Osteocyte (in vitro differentiated cells): ENCODE results near the gene IL3RA. TPM values are rescaled to one million over a fixed set of nuclear protein-coding genes. Genes with fewer than 3 reads are reported as not detected.
"Not testable (repeated sequence)": the region's sequence is repeated elsewhere in the genome, so short reads cannot be mapped to it uniquely, and the experiment has no call there.

ENCODE experiments used
- DNase-seq: peaks from one replicate; pipeline ENCODE4 v3.0.0; 2021; ENCODE audit warnings: mixed read lengths; ENCODE audit not compliant: unreplicated experiment; ENCODE audit errors: extremely low spot score
- H3K27ac Mint-ChIP-seq: one replicate; pipeline ENCODE4 v1.8.0; 2021; ENCODE audit warnings: mild to moderate bottlenecking, mixed read lengths; ENCODE audit not compliant: unreplicated experiment
- H3K27me3 Mint-ChIP-seq: one replicate; pipeline ENCODE4 v1.8.0; 2021; ENCODE audit warnings: mixed read lengths; ENCODE audit not compliant: unreplicated experiment
- H3K36me3 Mint-ChIP-seq: one replicate; pipeline ENCODE4 v1.8.0; 2021; ENCODE audit warnings: mixed read lengths; ENCODE audit not compliant: unreplicated experiment
- H3K4me1 Mint-ChIP-seq: one replicate; pipeline ENCODE4 v1.8.0; 2021; ENCODE audit warnings: mixed read lengths; ENCODE audit not compliant: unreplicated experiment
- H3K4me3 Mint-ChIP-seq: one replicate; pipeline ENCODE4 v1.8.0; 2021; ENCODE audit warnings: mild to moderate bottlenecking, moderate library complexity, mixed read lengths; ENCODE audit not compliant: unreplicated experiment
- H3K9me3 Mint-ChIP-seq: one replicate; pipeline ENCODE4 v1.8.0; 2021; ENCODE audit warnings: mixed read lengths; ENCODE audit not compliant: unreplicated experiment
- total RNA-seq: library from RNA; stranded (reverse); gene quantifications from 2 replicates; pipeline ENCODE4 v1.2.1, GENCODE V29; 2021
- TF ChIP-seq, protein P1 (sequence below): fragments of 200-600 bp; sonication (generic); IDR thresholded peaks from 2 replicates; pipeline ENCODE4 v1.5.0; 2021; ENCODE audit warnings: antibody characterized with exemption, mild to moderate bottlenecking, moderate library complexity

The IL3RA gene
- total RNA-seq, 1 donor from 2014 or later, result 0.24 TPM

DNA sequence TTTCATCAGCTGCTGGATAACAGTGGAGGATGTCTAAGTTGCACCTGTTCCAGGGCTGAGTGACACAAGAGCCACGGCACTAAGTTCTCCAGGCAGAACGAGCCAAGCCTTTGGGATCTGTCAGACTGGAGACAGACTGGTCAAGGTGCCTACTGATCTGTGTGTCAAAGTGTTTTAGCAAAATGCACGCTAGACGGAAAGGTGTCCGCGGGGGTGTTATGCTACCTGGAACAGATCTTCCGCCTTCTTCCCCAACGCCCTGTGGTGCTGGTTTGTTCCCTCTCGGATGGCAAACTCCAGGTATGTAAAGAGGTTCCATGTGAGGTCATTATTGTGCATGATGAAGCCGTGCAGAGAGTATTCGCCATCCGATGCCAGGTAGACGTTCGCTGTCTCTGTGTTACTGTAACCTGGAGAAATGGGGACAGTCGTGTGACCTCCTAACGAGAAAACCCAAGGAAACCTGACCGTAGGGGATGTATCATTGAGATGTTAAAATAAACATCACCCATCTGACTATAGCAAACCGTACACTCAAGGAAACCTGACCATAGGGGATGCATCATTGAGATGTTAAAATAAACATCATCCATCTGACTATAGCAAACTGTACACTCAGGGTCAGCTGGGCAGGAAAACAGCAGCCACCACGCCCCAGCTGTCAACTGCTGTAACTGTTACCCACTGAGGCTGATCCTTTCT is 85.0 kb downstream of the IL3RA start:
- Mint-ChIP-seq H3K9me3 (peaks cover 5% of the 10 kb centered on the region), H3K4me1 (no peaks in the 10 kb centered on the region), H3K27me3 (no peaks in the 10 kb centered on the region), H3K36me3 (peaks cover 32% of the 10 kb centered on the region), H3K27ac (no peak overlapping the region), H3K4me3 (no peak overlapping the region)
- no peak for DNase-seq
- TF ChIP-seq, protein P1, sequence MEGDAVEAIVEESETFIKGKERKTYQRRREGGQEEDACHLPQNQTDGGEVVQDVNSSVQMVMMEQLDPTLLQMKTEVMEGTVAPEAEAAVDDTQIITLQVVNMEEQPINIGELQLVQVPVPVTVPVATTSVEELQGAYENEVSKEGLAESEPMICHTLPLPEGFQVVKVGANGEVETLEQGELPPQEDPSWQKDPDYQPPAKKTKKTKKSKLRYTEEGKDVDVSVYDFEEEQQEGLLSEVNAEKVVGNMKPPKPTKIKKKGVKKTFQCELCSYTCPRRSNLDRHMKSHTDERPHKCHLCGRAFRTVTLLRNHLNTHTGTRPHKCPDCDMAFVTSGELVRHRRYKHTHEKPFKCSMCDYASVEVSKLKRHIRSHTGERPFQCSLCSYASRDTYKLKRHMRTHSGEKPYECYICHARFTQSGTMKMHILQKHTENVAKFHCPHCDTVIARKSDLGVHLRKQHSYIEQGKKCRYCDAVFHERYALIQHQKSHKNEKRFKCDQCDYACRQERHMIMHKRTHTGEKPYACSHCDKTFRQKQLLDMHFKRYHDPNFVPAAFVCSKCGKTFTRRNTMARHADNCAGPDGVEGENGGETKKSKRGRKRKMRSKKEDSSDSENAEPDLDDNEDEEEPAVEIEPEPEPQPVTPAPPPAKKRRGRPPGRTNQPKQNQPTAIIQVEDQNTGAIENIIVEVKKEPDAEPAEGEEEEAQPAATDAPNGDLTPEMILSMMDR, result no peak

DNA sequence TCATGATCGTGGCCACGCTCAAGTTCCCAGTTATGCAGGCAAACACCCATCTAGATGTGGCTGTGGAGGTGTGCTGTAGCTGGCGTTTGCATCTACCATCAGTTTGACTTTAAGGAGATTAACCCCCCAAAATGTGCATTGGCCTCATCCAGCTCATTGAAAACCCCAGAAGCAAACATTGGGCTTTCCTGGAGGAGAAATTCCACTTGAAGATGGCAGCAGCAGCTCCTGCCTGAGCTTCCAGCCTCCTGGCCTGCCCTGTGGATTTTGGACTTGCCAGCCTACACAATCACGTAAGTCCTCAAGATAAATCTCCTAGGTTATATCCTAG is 85.5 kb downstream of the IL3RA start:
- DNase-seq, result no peak
- no peak overlapping the region for H3K27ac Mint-ChIP-seq
- TF ChIP-seq, protein P1, result no peak
- H3K4me1 Mint-ChIP-seq, result no peaks in the 10 kb centered on the region
- H3K36me3 Mint-ChIP-seq, result peaks cover 36% of the 10 kb centered on the region
- H3K27me3 Mint-ChIP-seq, result no peaks in the 10 kb centered on the region
- no peak overlapping the region for H3K4me3 Mint-ChIP-seq
- peaks cover 5% of the 10 kb centered on the region for H3K9me3 Mint-ChIP-seq

DNA sequence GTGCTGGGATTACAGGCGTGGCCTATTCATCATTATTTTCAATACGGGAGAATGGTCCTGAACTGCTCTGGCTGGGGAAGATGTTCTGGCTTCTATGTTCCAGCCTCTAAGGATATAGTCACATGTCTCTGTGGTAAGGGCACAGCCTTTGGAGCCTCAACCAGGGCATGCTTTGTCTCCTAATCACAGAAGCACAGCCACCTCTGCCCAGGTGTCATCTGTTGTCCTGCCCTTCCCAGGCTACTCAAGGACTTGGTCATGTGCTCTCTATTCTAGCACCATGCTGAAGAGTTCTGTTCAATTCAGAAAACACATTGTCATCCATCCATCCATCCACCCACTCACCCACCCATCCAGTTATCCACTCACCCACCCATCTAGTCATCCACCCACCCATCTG is 86.6 kb downstream of the IL3RA start:
- Mint-ChIP-seq H3K4me3 (no peak overlapping the region), H3K27me3 (no peaks in the 10 kb centered on the region), H3K9me3 (peaks cover 5% of the 10 kb centered on the region), H3K27ac (no peak overlapping the region), H3K4me1 (no peaks in the 10 kb centered on the region), H3K36me3 (peaks cover 41% of the 10 kb centered on the region)
- TF ChIP-seq, protein P1, result no peak
- no peak for DNase-seq

DNA sequence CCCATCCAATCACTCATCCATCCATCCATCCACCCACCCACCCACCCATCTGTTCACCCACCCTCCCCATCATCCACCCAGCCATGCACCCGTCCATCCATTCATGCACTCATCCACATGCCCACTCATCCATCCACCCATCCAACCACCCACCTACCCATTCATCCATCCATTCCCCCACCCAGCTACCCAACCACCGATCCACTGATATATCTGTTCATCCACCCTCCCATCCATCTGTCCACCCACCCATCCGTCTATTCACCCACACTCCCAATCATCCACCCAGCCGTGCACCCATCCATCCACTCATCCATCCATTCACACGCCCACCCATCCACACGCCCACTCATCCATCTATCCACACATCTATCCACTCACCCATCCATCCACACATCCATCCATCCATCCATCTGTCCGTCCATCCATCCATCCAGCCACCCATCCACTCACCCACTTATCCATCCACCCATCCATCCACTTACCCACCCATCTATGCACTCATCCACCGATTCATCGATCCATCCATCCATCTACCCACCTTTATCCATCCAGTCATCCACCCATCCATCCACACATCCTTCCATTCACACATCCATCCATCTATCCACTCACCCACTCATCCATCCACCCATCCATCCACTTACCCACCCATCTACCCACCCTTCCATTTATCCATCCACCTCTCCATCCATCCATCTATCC is 87.7 kb downstream of the IL3RA start:
- Mint-ChIP-seq H3K27me3 (no peaks in the 10 kb centered on the region), H3K9me3 (peaks cover 5% of the 10 kb centered on the region), H3K36me3 (peaks cover 41% of the 10 kb centered on the region), H3K4me1 (no peaks in the 10 kb centered on the region), H3K27ac (no peak overlapping the region), H3K4me3 (no peak overlapping the region)
- DNase-seq, result no peak
- TF ChIP-seq, protein P1, result no peak

DNA sequence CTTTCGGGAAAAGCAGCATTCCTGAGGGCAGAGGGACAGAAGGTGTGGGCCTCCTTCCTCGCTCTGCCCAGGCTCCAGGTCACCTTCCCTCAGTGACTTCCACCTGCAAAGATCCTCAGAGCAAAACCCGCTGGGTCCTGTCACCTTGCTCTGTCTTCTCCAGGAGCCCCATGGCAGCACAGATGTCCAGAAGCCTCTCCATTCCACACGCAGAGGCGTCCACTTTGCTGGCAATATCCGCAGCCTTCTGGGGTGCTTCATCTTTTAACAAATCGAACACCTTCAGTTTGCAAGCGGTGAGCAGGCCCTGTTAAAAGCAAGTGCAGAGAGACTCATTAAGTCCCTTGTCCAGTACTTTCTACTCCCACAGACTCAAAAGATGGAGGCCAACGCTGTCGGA is 88.8 kb downstream of the IL3RA start:
- TF ChIP-seq, protein P1, result no peak
- DNase-seq, result no peak
- H3K9me3 Mint-ChIP-seq, result peaks cover 5% of the 10 kb centered on the region
- H3K4me1 Mint-ChIP-seq, result no peaks in the 10 kb centered on the region
- no peak overlapping the region for H3K4me3 Mint-ChIP-seq
- H3K27ac Mint-ChIP-seq, result no peak overlapping the region
- H3K27me3 Mint-ChIP-seq, result no peaks in the 10 kb centered on the region
- peaks cover 34% of the 10 kb centered on the region for H3K36me3 Mint-ChIP-seq

DNA sequence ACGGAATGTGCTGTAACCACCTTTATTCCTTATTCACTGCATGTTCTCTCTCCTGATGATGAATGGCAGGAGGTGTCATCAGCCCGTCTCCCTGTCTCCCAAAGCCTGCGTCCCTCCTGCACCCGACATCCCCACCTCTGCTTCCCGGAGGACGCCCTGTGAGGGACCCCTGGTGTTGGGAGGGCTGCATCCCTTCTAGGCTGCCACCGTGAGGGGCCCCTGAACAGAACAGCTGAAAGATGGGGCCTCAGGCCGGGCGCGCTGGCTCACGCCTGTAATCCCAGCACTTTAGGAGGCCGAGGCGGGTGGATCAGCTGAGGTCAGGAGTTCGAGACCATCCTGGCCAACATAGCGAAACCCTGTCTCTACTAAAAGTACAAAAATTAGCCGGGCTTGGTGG is 89.7 kb downstream of the IL3RA start:
- not testable (repeated sequence) for H3K27me3 Mint-ChIP-seq, H3K9me3 Mint-ChIP-seq, H3K4me1 Mint-ChIP-seq, H3K27ac Mint-ChIP-seq, H3K4me3 Mint-ChIP-seq, DNase-seq
- H3K36me3 Mint-ChIP-seq, result peaks cover 33% of the 10 kb centered on the region
